CD4-positive, alpha-beta T cell (primary cell): ENCODE data around the gene EVPL. TPM values are rescaled to one million over a fixed set of nuclear protein-coding genes. Genes with fewer than 3 reads are reported as not detected.

ENCODE experiments used
- ATAC-seq: fragments of 200-7000 bp; cut with Tn5 transposase; one replicate; pipeline ENCODE4 v1.10.0; 2022; ENCODE audit warnings: mild to moderate bottlenecking; ENCODE audit not compliant: poor library complexity
- CTCF ChIA-PET: fragments of 350-600 bp; sonication (Branson Sonifier 250); formaldehyde crosslinking; loops from one replicate; lab custom pipeline; 2021; ENCODE audit warnings: antibody characterized with exemption, inconsistent platforms; lab: Charles Lee
- POLR2A ChIA-PET: fragments of 350-600 bp; sonication (Branson Sonifier 250); formaldehyde crosslinking; loops from one replicate; lab custom pipeline; 2021; ENCODE audit warnings: antibody characterized with exemption, inconsistent platforms; lab: Charles Lee
- DNase-seq, 14 experiments: peaks; one replicate each; pipeline ENCODE4 v3.0.0-alpha.2; 2013 to 2020; ENCODE audit warnings: mixed read lengths in 2 of 14
- H3K27ac ChIP-seq, 2 donors: one replicate each; pipeline versions ENCODE4 v1.5.1 to v1.7.0; 2013; ENCODE audit warnings: low read length in 2 of 2, low read depth in 1 of 2, mild to moderate bottlenecking in 1 of 2
- H3K27me3 ChIP-seq, 2 experiments: 1 replicate in 1 of 2; 2 replicates in 1 of 2; pipeline versions ENCODE4 v1.6.1 to v1.7.0; 2013; ENCODE audit warnings: low read length in 2 of 2, control low read depth in 1 of 2, mild to moderate bottlenecking in 1 of 2, moderate library complexity in 1 of 2; ENCODE audit not compliant: insufficient read depth in 2 of 2, control insufficient read depth in 1 of 2
- H3K36me3 ChIP-seq: one replicate; pipeline ENCODE4 v1.6.1; 2013; ENCODE audit warnings: low read length, control low read depth; ENCODE audit not compliant: insufficient read depth
- H3K4me1 ChIP-seq: one replicate; pipeline ENCODE4 v1.6.1; 2013; ENCODE audit warnings: low read length, control low read depth; ENCODE audit not compliant: insufficient read depth
- H3K4me3 ChIP-seq: one replicate; pipeline ENCODE4 v1.5.1; 2013; ENCODE audit warnings: mild to moderate bottlenecking, low read length, moderate library complexity
- H3K9me3 ChIP-seq, 2 experiments: 1 replicate in 1 of 2; 2 replicates in 1 of 2; pipeline versions ENCODE4 v1.6.1 to v1.7.0; 2013; ENCODE audit warnings: low read length in 2 of 2, mild to moderate bottlenecking in 2 of 2, control low read depth in 1 of 2, moderate library complexity in 1 of 2; ENCODE audit not compliant: control insufficient read depth in 1 of 2, insufficient read depth in 1 of 2
- H3K27ac Mint-ChIP-seq: one replicate; pipeline ENCODE4 v1.8.0; 2020; ENCODE audit warnings: mixed read lengths
- H3K27me3 Mint-ChIP-seq: one replicate; pipeline ENCODE4 v1.8.0; 2021; ENCODE audit warnings: mixed read lengths
- H3K36me3 Mint-ChIP-seq: one replicate; pipeline ENCODE4 v1.8.0; 2021; ENCODE audit warnings: low read depth, mixed read lengths
- H3K4me1 Mint-ChIP-seq: one replicate; pipeline ENCODE4 v1.8.0; 2021; ENCODE audit warnings: low read depth, mixed read lengths
- H3K4me3 Mint-ChIP-seq: one replicate; pipeline ENCODE4 v1.8.0; 2020; ENCODE audit warnings: mild to moderate bottlenecking, mixed read lengths
- H3K9me3 Mint-ChIP-seq: one replicate; pipeline ENCODE4 v1.8.0; 2020; ENCODE audit warnings: mixed read lengths
- CTCF ChIP-seq: fragments of 200-600 bp; IDR thresholded peaks from one replicate; pipeline ENCODE4 v1.8.0; 2022; ENCODE audit warnings: antibody characterized with exemption, mild to moderate bottlenecking
- intact Hi-C, 2 experiments: fragments of 100-400 bp; cut with DNase I in 1 of 2; cut with micrococcal nuclease in 1 of 2; formaldehyde crosslinking; loops; one replicate each; pipeline versions ENCODE4 v1.15.1 to v1.9.0; 2023 to 2025; cut with DNase I, micrococcal nuclease
- total RNA-seq, 174 experiments: library from RNA in 2 of 174; stranded (reverse) in 2 of 174; gene quantifications; one replicate each; pipeline ENCODE4 v1.2.3 and lab custom pipeline; 2021 to 2026

Gene EVPL
- total RNA-seq, 2 experiments from 2014 or later, result 0.14 to 0.38 TPM

GRCh38 chr17:76039121-76039520 lies 12.0 kb upstream of the EVPL start:
- Mint-ChIP-seq H3K27me3 (no peaks in the 10 kb centered on the region), H3K4me3 (no peak overlapping the region), H3K36me3 (peaks cover 62% of the 10 kb centered on the region), H3K9me3 (no peaks in the 10 kb centered on the region), H3K27ac (no peak overlapping the region), H3K4me1 (no peaks in the 10 kb centered on the region)
- ChIA-PET CTCF (no interaction called here), POLR2A (no interaction called here)
- H3K36me3 ChIP-seq, result peaks cover 61% of the 10 kb centered on the region
- no peaks in the 10 kb centered on the region for H3K27me3 ChIP-seq
- no peak overlapping the region for H3K4me3 ChIP-seq
- ATAC-seq, result no peak
- no peak for TF ChIP-seq CTCF
- no peak overlapping the region for H3K27ac ChIP-seq
- DNase-seq, result no peak
- no peaks in the 10 kb centered on the region for H3K9me3 ChIP-seq
- intact Hi-C loops, result no loop called here
- H3K4me1 ChIP-seq, result no peaks in the 10 kb centered on the region

- intact Hi-C loops, result no loop called here
- no peaks in the 10 kb centered on the region for H3K9me3 ChIP-seq
- H3K4me3 ChIP-seq, result no peak overlapping the region
- H3K36me3 ChIP-seq, result peaks cover 50% of the 10 kb centered on the region
- no peak overlapping the region for H3K27ac ChIP-seq
- Mint-ChIP-seq H3K4me1 (no peaks in the 10 kb centered on the region), H3K36me3 (peaks cover 51% of the 10 kb centered on the region), H3K9me3 (no peaks in the 10 kb centered on the region), H3K4me3 (no peak overlapping the region), H3K27me3 (no peaks in the 10 kb centered on the region), H3K27ac (peak overlapping the region; percentile 24)
- no peak for ATAC-seq
- ChIA-PET CTCF (no interaction called here), POLR2A (no interaction called here)
- no peak for TF ChIP-seq CTCF
- DNase-seq, result no peak
- H3K4me1 ChIP-seq, result no peaks in the 10 kb centered on the region
- H3K27me3 ChIP-seq, result no peaks in the 10 kb centered on the region
Observed at GRCh38 chr17:76038050-76038449, 10.9 kb upstream of the EVPL start.

GRCh38 chr17:76036497-76037261 lies 9.6 kb upstream of the EVPL start:
- ChIA-PET CTCF (no interaction called here), POLR2A (no interaction called here)
- no peak for ATAC-seq
- H3K4me3 Mint-ChIP-seq, result no peak overlapping the region
- H3K27ac ChIP-seq, result no peak overlapping the region
- no peaks in the 10 kb centered on the region for H3K4me1 ChIP-seq
- peaks cover 40% of the 10 kb centered on the region for H3K36me3 Mint-ChIP-seq
- peaks cover 38% of the 10 kb centered on the region for H3K36me3 ChIP-seq
- intact Hi-C loops, result no loop called here
- H3K27ac Mint-ChIP-seq, result no peak overlapping the region
- no peak for TF ChIP-seq CTCF
- no peaks in the 10 kb centered on the region for H3K27me3 ChIP-seq
- no peaks in the 10 kb centered on the region for H3K4me1 Mint-ChIP-seq
- no peak overlapping the region for H3K4me3 ChIP-seq
- DNase-seq, result no peak
- H3K9me3 ChIP-seq, result no peaks in the 10 kb centered on the region
- no peaks in the 10 kb centered on the region for H3K27me3 Mint-ChIP-seq
- no peaks in the 10 kb centered on the region for H3K9me3 Mint-ChIP-seq
